Measurements from ENCODE around the gene LPAR4.

LPAR4 gene

GRCh38 chrX:78747489-78747888, at the start of gene LPAR4:
Gene LPAR4, plus strand, starts transcription at chrX:78747720. Its CDS starts 7,150 bp downstream, at chrX:78754870.
- no peak for DNase-seq (ENCODE audit: low spot score)
- Histone ChIP-seq H3K27ac (ENCODE audit: poor library complexity, severe bottlenecking) (no peak within 1 kb of the TSS), H3K4me3 (ENCODE audit: severe bottlenecking) (no peak within 1 kb of the TSS)

GRCh38 chrX:78706071-78706470, 41.4 kb upstream of the LPAR4 start:
- H3K27ac ChIP-seq (ENCODE audit: poor library complexity, severe bottlenecking): no peak overlapping the region
- ATAC-seq (ENCODE audit: low read depth): no peak
- H3K4me1 ChIP-seq (ENCODE audit: insufficient read depth, poor library complexity, severe bottlenecking): no peaks in the 10 kb centered on the region
- no peaks in the 10 kb centered on the region for H3K36me3 ChIP-seq (ENCODE audit: low read depth)
- H3K27me3 ChIP-seq (ENCODE audit: insufficient read depth, poor library complexity, severe bottlenecking): no peaks in the 10 kb centered on the region
- no peak overlapping the region for H3K4me3 ChIP-seq (ENCODE audit: severe bottlenecking)
- no peaks in the 10 kb centered on the region for H3K9me3 ChIP-seq (ENCODE audit: severe bottlenecking)
- TF ChIP-seq CTCF (IDR thresholded peaks at IDR 0.05; ENCODE audit: poor library complexity, severe bottlenecking): no peak
- DNase-seq (ENCODE audit: low spot score): no peak

More at GRCh38 chrX:78747489-78747888, at the start of gene LPAR4:
- TF ChIP-seq CTCF (IDR thresholded peaks at IDR 0.05; ENCODE audit: poor library complexity, severe bottlenecking): no peak
- no peak for ATAC-seq (ENCODE audit: low read depth)
- Histone ChIP-seq H3K9me3 (ENCODE audit: severe bottlenecking) (no peaks in the 10 kb centered on the region), H3K36me3 (ENCODE audit: low read depth) (no peaks in the 10 kb centered on the region), H3K27me3 (ENCODE audit: insufficient read depth, poor library complexity, severe bottlenecking) (no peaks in the 10 kb centered on the region), H3K4me1 (ENCODE audit: insufficient read depth, poor library complexity, severe bottlenecking) (no peaks in the 10 kb centered on the region)

GRCh38 chrX:78708262-78708661, 39.3 kb upstream of the LPAR4 start:
- no peaks in the 10 kb centered on the region for H3K27me3 ChIP-seq (ENCODE audit: insufficient read depth, poor library complexity, severe bottlenecking)
- no peak overlapping the region for H3K4me3 ChIP-seq (ENCODE audit: severe bottlenecking)
- H3K4me1 ChIP-seq (ENCODE audit: insufficient read depth, poor library complexity, severe bottlenecking): no peaks in the 10 kb centered on the region
- ATAC-seq (ENCODE audit: low read depth) (no peak), DNase-seq (ENCODE audit: low spot score) (no peak)
- H3K36me3 ChIP-seq (ENCODE audit: low read depth): no peaks in the 10 kb centered on the region
- no peaks in the 10 kb centered on the region for H3K9me3 ChIP-seq (ENCODE audit: severe bottlenecking)
- no peak overlapping the region for H3K27ac ChIP-seq (ENCODE audit: poor library complexity, severe bottlenecking)
- TF ChIP-seq CTCF (IDR thresholded peaks at IDR 0.05; ENCODE audit: poor library complexity, severe bottlenecking): peak; percentile 32

- no peaks in the 10 kb centered on the region for H3K9me3 ChIP-seq (ENCODE audit: severe bottlenecking)
- no peak overlapping the region for H3K4me3 ChIP-seq (ENCODE audit: severe bottlenecking)
- ATAC-seq (ENCODE audit: low read depth): no peak
- no peak overlapping the region for H3K27ac ChIP-seq (ENCODE audit: poor library complexity, severe bottlenecking)
- DNase-seq (ENCODE audit: low spot score): no peak
- H3K27me3 ChIP-seq (ENCODE audit: insufficient read depth, poor library complexity, severe bottlenecking): no peaks in the 10 kb centered on the region
- no peak for TF ChIP-seq CTCF (IDR thresholded peaks at IDR 0.05; ENCODE audit: poor library complexity, severe bottlenecking)
- H3K36me3 ChIP-seq (ENCODE audit: low read depth): no peaks in the 10 kb centered on the region
- H3K4me1 ChIP-seq (ENCODE audit: insufficient read depth, poor library complexity, severe bottlenecking): no peaks in the 10 kb centered on the region
These were observed 38.7 kb upstream of the LPAR4 start for GRCh38 chrX:78708816-78709215.

- Histone ChIP-seq H3K4me3 (ENCODE audit: severe bottlenecking) (no peak overlapping the region), H3K36me3 (ENCODE audit: low read depth) (no peaks in the 10 kb centered on the region), H3K9me3 (ENCODE audit: severe bottlenecking) (no peaks in the 10 kb centered on the region), H3K27me3 (ENCODE audit: insufficient read depth, poor library complexity, severe bottlenecking) (no peaks in the 10 kb centered on the region), H3K4me1 (ENCODE audit: insufficient read depth, poor library complexity, severe bottlenecking) (no peaks in the 10 kb centered on the region), H3K27ac (ENCODE audit: poor library complexity, severe bottlenecking) (no peak overlapping the region)
- ATAC-seq (ENCODE audit: low read depth) (no peak), DNase-seq (ENCODE audit: low spot score) (no peak)
- TF ChIP-seq CTCF (IDR thresholded peaks at IDR 0.05; ENCODE audit: poor library complexity, severe bottlenecking): no peak
These were observed 37.3 kb upstream of the LPAR4 start for GRCh38 chrX:78710171-78710570.

Data from RWPE2 (cell line).